A549 (cell line): ENCODE data around the gene DNAJC7. TPM values are rescaled to one million over a fixed set of nuclear protein-coding genes. Genes with fewer than 3 reads are reported as not detected.

Experiments used
- ATAC-seq, 2 experiments: fragments of 200-7000 bp in 1 of 2; fragments of >200 bp in 1 of 2; cut with Nextera tagmentation in 1 of 2; cut with Tn5 transposase in 1 of 2; 3 replicates each; pipeline versions ENCODE4 v1.8.0 to v1.9.1; 2018 to 2020; ENCODE audit warnings: mild to moderate bottlenecking in 1 of 2, moderate library complexity in 1 of 2
- CTCF ChIA-PET: fragments of 300-600 bp; sonication (Branson Sonifier 250); formaldehyde crosslinking; extraction: SDS; loops from one replicate; lab custom pipeline; 2021; ENCODE audit warnings: antibody characterized with exemption, inconsistent platforms; lab: Yijun Ruan, JAX
- POLR2A ChIA-PET: fragments of 350-600 bp; formaldehyde crosslinking; extraction: SDS; loops from one replicate; lab custom pipeline; 2021; ENCODE audit warnings: antibody characterized with exemption, inconsistent platforms; lab: Yijun Ruan, JAX
- DNase-seq, 2 experiments: peaks; one replicate each; pipeline versions ENCODE4 v3.0.0 to v3.0.0-alpha.2; 2011 to 2016; ENCODE audit warnings: low read depth in 1 of 2, low spot score in 1 of 2
- FAIRE-seq: peaks from 2 replicates; lab custom pipeline; 2011; peaks lifted over from hg19 to GRCh38; lab: Jason Lieb, UNC
- H3K27ac ChIP-seq, 2 experiments: fragments of >200 bp; sonication (Bioruptor Twin); formaldehyde crosslinking; 3 replicates each; pipeline ENCODE4 v1.5.1; 2016 to 2017
- H3K4me1 ChIP-seq: fragments of >200 bp; sonication (Bioruptor Twin); formaldehyde crosslinking; 3 replicates; pipeline ENCODE4 v1.6.1; 2016
- H3K4me2 ChIP-seq: fragments of >200 bp; sonication (Bioruptor Twin); formaldehyde crosslinking; 3 replicates; pipeline ENCODE4 v1.6.1; 2016
- H3K4me3 ChIP-seq: fragments of >200 bp; sonication (Bioruptor Twin); formaldehyde crosslinking; 3 replicates; pipeline ENCODE4 v1.5.1; 2016
- H3K9me3 ChIP-seq: fragments of >200 bp; sonication (Bioruptor Twin); formaldehyde crosslinking; 3 replicates; pipeline ENCODE4 v1.6.1; 2016
- BHLHE40 ChIP-seq: IDR thresholded peaks from 2 replicates; pipeline ENCODE4 v1.6.1; 2012; ENCODE audit warnings: low read depth, low read length, inconsistent platforms
- CBX8 ChIP-seq: fragments of 200-600 bp; sonication (generic); IDR thresholded peaks from 2 replicates; pipeline ENCODE4 v1.6.1; 2016
- CEBPB ChIP-seq, 2 experiments: fragments of >200 bp in 1 of 2; sonication (Bioruptor Twin) in 1 of 2; formaldehyde crosslinking in 1 of 2; IDR thresholded peaks; 2 replicates each; pipeline ENCODE4 v1.6.1; 2012 to 2016
- HOXB5 ChIP-seq: fragments of 250-450 bp; sonication (Bioruptor Pico); IDR thresholded peaks from 2 replicates; pipeline ENCODE4 v1.5.0; 2020; ENCODE audit warnings: mild to moderate bottlenecking, moderate library complexity
- JUN ChIP-seq, 2 experiments: fragments of >200 bp; sonication (Bioruptor Twin); formaldehyde crosslinking; IDR thresholded peaks; 2 replicates in 1 of 2; 3 replicates in 1 of 2; pipeline ENCODE4 v1.6.1; 2016 to 2017
- JUNB ChIP-seq: fragments of >200 bp; sonication (Bioruptor Twin); formaldehyde crosslinking; IDR thresholded peaks from 2 replicates; pipeline ENCODE4 v1.6.1; 2016
- KDM1A ChIP-seq: fragments of 200-600 bp; sonication (generic); IDR thresholded peaks from 2 replicates; pipeline ENCODE4 v1.6.1; 2016; ENCODE audit warnings: low read depth, mild to moderate bottlenecking
- MAFK ChIP-seq: fragments of 450-650 bp; IDR thresholded peaks from 2 replicates; pipeline ENCODE4 v1.6.1; 2014; ENCODE audit not compliant: partially characterized antibody
- MYC ChIP-seq: IDR thresholded peaks from 2 replicates; pipeline ENCODE4 v1.6.1; 2012; ENCODE audit warnings: mild to moderate bottlenecking, inconsistent platforms, low read length, improper control_type of control experiment, borderline replicate concordance
- NFE2L2 ChIP-seq: fragments of 150-350 bp; conservative IDR thresholded peaks from 2 replicates; pipeline ENCODE4 v1.6.1; 2014; ENCODE audit warnings: low read length
- NPAS2 ChIP-seq: fragments of 250-450 bp; sonication (Bioruptor Pico); IDR thresholded peaks from 2 replicates; pipeline ENCODE4 v1.8.0; 2022; ENCODE audit warnings: mild to moderate bottlenecking, moderate library complexity, borderline replicate concordance
- POLR2A ChIP-seq: IDR thresholded peaks from 2 replicates; pipeline ENCODE4 v1.6.1; 2012; ENCODE audit warnings: mild to moderate bottlenecking, low read length
- SMC3 ChIP-seq: fragments of >200 bp; sonication (Bioruptor Twin); formaldehyde crosslinking; IDR thresholded peaks from 3 replicates; pipeline ENCODE4 v1.6.1; 2018; ENCODE audit warnings: inconsistent platforms
- TFCP2L1 ChIP-seq: fragments of 250-450 bp; sonication (Bioruptor Pico); IDR thresholded peaks from 2 replicates; pipeline ENCODE4 v1.5.0; 2021; ENCODE audit warnings: mild to moderate bottlenecking
- ZFP36 ChIP-seq: fragments of 450-650 bp; IDR thresholded peaks from 2 replicates; pipeline ENCODE4 v1.6.1; 2014; ENCODE audit warnings: borderline replicate concordance; ENCODE audit not compliant: partially characterized antibody
- ZNF302 ChIP-seq: fragments of 250-450 bp; sonication (Bioruptor Pico); IDR thresholded peaks from 2 replicates; pipeline ENCODE4 v1.9.0; 2021; ENCODE audit warnings: inconsistent platforms, mild to moderate bottlenecking, moderate library complexity
- WGBS: methylation state at CpG from one replicate; pipeline ENCODE4 v1.1.6; 2017; ENCODE audit errors: missing lambda C conversion rate; 5-methylcytosine and 5-hydroxymethylcytosine counted together
- polyA plus RNA-seq, 4 experiments: library from polyadenylated mRNA; depleted of rRNA in 3 of 4; stranded (reverse); fragments of >200 nt; fragmentation: RNase III in 1 of 4; extraction: RNeasy Plus Mini Kit Qiagen cat#74134 plus additional on column Dnase treatment in 1 of 4; gene quantifications; 2 replicates in 3 of 4; 3 replicates in 1 of 4; pipeline ENCODE4 v1.2.3, GENCODE V29; 2011 to 2017
- TF ChIP-seq, protein P1 (sequence below): fragments of >200 bp; sonication (Bioruptor Twin); formaldehyde crosslinking; IDR thresholded peaks from 3 replicates; pipeline ENCODE4 v1.6.1; 2016
- TF ChIP-seq, protein P2 (sequence below): fragments of 150-350 bp; IDR thresholded peaks from 2 replicates; pipeline ENCODE4 v1.6.1; 2014; ENCODE audit warnings: low read depth, mild to moderate bottlenecking, low read length
- TF ChIP-seq, protein P3 (sequence below): fragments of >200 bp; sonication (Bioruptor Twin); formaldehyde crosslinking; IDR thresholded peaks from 2 replicates; pipeline ENCODE4 v1.6.1; 2016

DNAJC7 gene
- polyA plus RNA-seq, 2 of the 4 experiments (the other 2 are of a cell fraction) = 95.3 to 148 TPM

DNA sequence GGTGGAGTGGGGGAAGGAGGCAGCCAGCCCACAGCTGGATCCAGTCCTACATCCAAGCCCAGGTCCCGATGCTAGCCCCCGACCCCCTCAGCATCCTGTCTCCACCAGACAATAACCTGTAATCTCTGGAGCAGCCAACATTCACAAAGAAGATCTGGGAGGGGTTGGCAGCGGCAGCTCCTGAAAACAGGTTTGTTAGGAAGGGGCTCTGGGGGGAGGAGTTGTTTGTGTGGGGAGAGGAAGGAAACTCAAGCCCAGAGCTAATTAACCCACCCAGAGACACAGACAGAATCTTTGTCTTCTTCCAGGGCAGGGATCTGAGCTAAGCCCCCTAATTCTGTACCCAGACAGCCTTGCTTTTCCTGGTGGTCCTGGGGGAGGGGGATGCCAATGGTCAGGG, 37.8 kb upstream of the DNAJC7 start:
- CTCF ChIA-PET = interaction anchor here (0.8 to 16.9 kb wide), 10 partner anchors 10 to 472 kb away, joined by 3 to 454 read pairs (median 6); partner anchors contain the start of genes DHX58, KAT2A and ZNF385C
- no peak overlapping the region for H3K4me2 ChIP-seq
- TF ChIP-seq, protein P1, sequence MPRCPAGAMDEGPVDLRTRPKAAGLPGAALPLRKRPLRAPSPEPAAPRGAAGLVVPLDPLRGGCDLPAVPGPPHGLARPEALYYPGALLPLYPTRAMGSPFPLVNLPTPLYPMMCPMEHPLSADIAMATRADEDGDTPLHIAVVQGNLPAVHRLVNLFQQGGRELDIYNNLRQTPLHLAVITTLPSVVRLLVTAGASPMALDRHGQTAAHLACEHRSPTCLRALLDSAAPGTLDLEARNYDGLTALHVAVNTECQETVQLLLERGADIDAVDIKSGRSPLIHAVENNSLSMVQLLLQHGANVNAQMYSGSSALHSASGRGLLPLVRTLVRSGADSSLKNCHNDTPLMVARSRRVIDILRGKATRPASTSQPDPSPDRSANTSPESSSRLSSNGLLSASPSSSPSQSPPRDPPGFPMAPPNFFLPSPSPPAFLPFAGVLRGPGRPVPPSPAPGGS = no peak
- TF ChIP-seq JUN (IDR thresholded peaks at IDR 0.05) (no peak), ZNF302 (CRISPR knock-in tag) (no peak), POLR2A (no peak), MAFK (no peak), CBX8 (no peak), KDM1A (no peak), HOXB5 (CRISPR knock-in tag) (no peak), CEBPB (IDR thresholded peaks at IDR 0.05) (no peak)
- TF ChIP-seq, protein P2, sequence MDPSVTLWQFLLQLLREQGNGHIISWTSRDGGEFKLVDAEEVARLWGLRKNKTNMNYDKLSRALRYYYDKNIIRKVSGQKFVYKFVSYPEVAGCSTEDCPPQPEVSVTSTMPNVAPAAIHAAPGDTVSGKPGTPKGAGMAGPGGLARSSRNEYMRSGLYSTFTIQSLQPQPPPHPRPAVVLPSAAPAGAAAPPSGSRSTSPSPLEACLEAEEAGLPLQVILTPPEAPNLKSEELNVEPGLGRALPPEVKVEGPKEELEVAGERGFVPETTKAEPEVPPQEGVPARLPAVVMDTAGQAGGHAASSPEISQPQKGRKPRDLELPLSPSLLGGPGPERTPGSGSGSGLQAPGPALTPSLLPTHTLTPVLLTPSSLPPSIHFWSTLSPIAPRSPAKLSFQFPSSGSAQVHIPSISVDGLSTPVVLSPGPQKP = no peak
- TF ChIP-seq, all 56 proteins: peak for 0
- 44% methylated on average over 3 of the region's 3 CpGs for WGBS
- Histone ChIP-seq H3K27ac (no peak overlapping the region), H3K9me3 (no peaks in the 10 kb centered on the region), H3K4me1 (peaks cover 7% of the 10 kb centered on the region; the same call in 1 of the 3 replicates), H3K4me3 (no peak overlapping the region)
- DNase-seq (no peak), ATAC-seq (no peak), FAIRE-seq (no peak)
- POLR2A ChIA-PET = interaction anchor here (0.6 kb wide), 1 partner anchor 35 kb away, joined by 3 read pairs; the partner anchor contains the start of gene NKIRAS2

DNA sequence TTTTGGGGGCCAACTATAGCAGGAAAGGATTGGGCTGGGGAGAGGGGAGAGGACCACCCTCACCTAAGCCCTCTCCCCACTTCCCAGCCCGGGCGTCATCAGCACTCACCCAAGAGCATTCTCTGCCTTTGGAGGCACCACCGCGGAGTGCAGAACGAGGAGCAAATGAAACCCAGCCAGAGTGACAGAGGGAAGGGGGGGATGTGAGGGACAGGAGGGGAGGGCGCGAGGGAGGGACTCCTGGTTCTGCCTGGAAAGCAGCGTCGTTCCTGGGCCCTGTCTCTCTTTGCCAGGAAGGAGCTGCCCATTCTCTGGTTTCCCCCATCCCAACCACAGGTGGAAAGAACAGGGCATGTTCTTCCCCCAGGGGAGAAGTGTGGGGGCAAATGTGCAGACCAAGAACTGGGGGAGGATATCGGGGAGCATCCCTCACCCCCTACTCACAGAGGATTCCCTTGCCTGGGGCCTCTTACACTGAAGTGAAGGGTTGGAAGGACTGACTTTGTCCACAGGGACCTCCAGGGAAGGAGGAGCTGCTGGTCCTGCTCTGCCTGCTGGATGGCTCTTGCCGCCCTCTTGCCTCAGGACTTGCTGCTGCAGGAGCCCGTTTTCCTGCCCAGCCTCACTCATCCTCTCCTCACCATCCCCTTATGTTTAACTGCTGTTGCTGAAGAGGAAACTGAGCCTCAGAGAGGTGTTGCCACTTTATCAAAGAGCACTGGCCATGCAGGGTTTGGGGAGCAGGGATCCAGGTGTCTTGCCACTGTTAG, 36.7 kb upstream of the DNAJC7 start:
- 50% methylated on average over 12 of the region's 12 CpGs for WGBS
- TF ChIP-seq NPAS2 (CRISPR knock-in tag) (no peak), MYC (no peak), ZFP36 (no peak), NFE2L2 (no peak), ZNF302 (CRISPR knock-in tag) (no peak), TFCP2L1 (CRISPR knock-in tag) (no peak), BHLHE40 (no peak), JUNB (no peak), HOXB5 (CRISPR knock-in tag) (no peak), SMC3 (no peak)
- TF ChIP-seq, protein P2 = no peak
- TF ChIP-seq, protein P3, sequence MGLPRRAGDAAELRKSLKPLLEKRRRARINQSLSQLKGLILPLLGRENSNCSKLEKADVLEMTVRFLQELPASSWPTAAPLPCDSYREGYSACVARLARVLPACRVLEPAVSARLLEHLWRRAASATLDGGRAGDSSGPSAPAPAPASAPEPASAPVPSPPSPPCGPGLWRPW = no peak
- no peak overlapping the region for H3K4me2 ChIP-seq
- no peak overlapping the region for H3K27ac ChIP-seq
- no peaks in the 10 kb centered on the region for H3K9me3 ChIP-seq
- ChIA-PET CTCF (interaction anchor here (0.6 to 16.9 kb wide), 12 partner anchors 13 to 316 kb away, joined by 3 to 454 read pairs (median 4); partner anchors contain the start of genes DHX58, KAT2A and ZNF385C), POLR2A (no interaction called here)
- no peak for DNase-seq
- no peak for ATAC-seq
- FAIRE-seq = no peak
- H3K4me3 ChIP-seq = no peak overlapping the region
- H3K4me1 ChIP-seq = peaks cover 12% of the 10 kb centered on the region
